Hepatocyte (in vitro differentiated cells): Measurements from ENCODE around the gene ARHGAP26. TPM values are rescaled to one million over a fixed set of nuclear protein-coding genes. Genes with fewer than 3 reads are reported as not detected.

Source experiments
- DNase-seq: peaks from one replicate; pipeline ENCODE4 v3.0.0-alpha.2; 2016; ENCODE audit warnings: low spot score
- H2AFZ ChIP-seq: fragments of 200-600 bp; sonication (generic); 2 replicates; pipeline ENCODE4 v1.6.0; 2016; ENCODE audit warnings: antibody characterized with exemption, mild to moderate bottlenecking
- H3K27ac ChIP-seq: fragments of 200-600 bp; sonication (generic); 2 replicates; pipeline ENCODE4 v1.5.1; 2016; ENCODE audit warnings: mild to moderate bottlenecking
- H3K27me3 ChIP-seq: fragments of 200-600 bp; sonication (generic); 2 replicates; pipeline ENCODE4 v1.6.1; 2016
- H3K36me3 ChIP-seq: fragments of 200-600 bp; sonication (generic); replicated peaks from 2 replicates; pipeline ENCODE4 v1.5.1; 2016; ENCODE audit warnings: low read depth; ENCODE audit not compliant: insufficient read depth
- H3K4me1 ChIP-seq: fragments of 200-600 bp; sonication (generic); 2 replicates; pipeline ENCODE4 v1.5.1; 2016; ENCODE audit warnings: mild to moderate bottlenecking, moderate library complexity; ENCODE audit not compliant: insufficient read depth
- H3K4me2 ChIP-seq: fragments of 200-600 bp; sonication (generic); 2 replicates; pipeline ENCODE4 v1.6.0; 2016
- H3K4me3 ChIP-seq: fragments of 200-600 bp; sonication (generic); 2 replicates; pipeline ENCODE4 v1.5.1; 2016; ENCODE audit warnings: mild to moderate bottlenecking
- H3K79me2 ChIP-seq: fragments of 200-600 bp; sonication (generic); 2 replicates; pipeline ENCODE4 v1.6.0; 2017; ENCODE audit warnings: mild to moderate bottlenecking
- H3K9me2 ChIP-seq: fragments of 200-600 bp; sonication (generic); replicated peaks from 2 replicates; pipeline ENCODE4 v1.6.0; 2017; ENCODE audit warnings: mild to moderate bottlenecking; ENCODE audit not compliant: insufficient read depth
- H3K9me3 ChIP-seq: fragments of 200-600 bp; sonication (generic); 2 replicates; pipeline ENCODE4 v1.5.1; 2016; ENCODE audit warnings: low read depth, mild to moderate bottlenecking
- H4K20me1 ChIP-seq: fragments of 200-600 bp; sonication (generic); 2 replicates; pipeline ENCODE4 v1.6.0; 2016; ENCODE audit warnings: mild to moderate bottlenecking; ENCODE audit not compliant: insufficient read depth, poor library complexity, severe bottlenecking
- EZH2 ChIP-seq: fragments of 200-600 bp; sonication (generic); IDR thresholded peaks from 2 replicates; pipeline ENCODE4 v1.6.1; 2016; ENCODE audit warnings: antibody characterized with exemption, mild to moderate bottlenecking, borderline replicate concordance
- EZH2phosphoT487 ChIP-seq: fragments of 200-600 bp; sonication (generic); IDR thresholded peaks from one replicate; pipeline ENCODE4 v1.6.1; 2018; ENCODE audit warnings: antibody characterized with exemption, mild to moderate bottlenecking, low read depth, moderate library complexity; ENCODE audit not compliant: unreplicated experiment, severe bottlenecking
- WGBS: methylation state at CpG from one replicate; pipeline ENCODE4 v1.1.6; 2016; ENCODE audit warnings: low lambda C conversion rate; ENCODE audit errors: missing lambda C conversion rate; 5-methylcytosine and 5-hydroxymethylcytosine counted together
- polyA plus RNA-seq: library from polyadenylated mRNA; unstranded; fragments of >200 nt; fragmentation: Nextera tagmentation; extraction: Ambion mirVana; gene quantifications from 2 replicates; pipeline ENCODE4 v1.2.1, GENCODE V29; 2016
- total RNA-seq: library from RNA; depleted of rRNA; stranded (reverse); fragments of >200 nt; gene quantifications from 2 replicates; pipeline ENCODE4 v1.2.3, GENCODE V29; 2014
- TF ChIP-seq, protein P1 (sequence below): fragments of 200-600 bp; sonication (generic); IDR thresholded peaks from 2 replicates; pipeline ENCODE4 v1.5.1; 2016; ENCODE audit warnings: antibody characterized with exemption, mild to moderate bottlenecking; ENCODE audit not compliant: poor library complexity

The ARHGAP26 gene
- total and polyA plus RNA-seq, 2 experiments from 2014 or later: 16.5 to 19.8 TPM

DNA sequence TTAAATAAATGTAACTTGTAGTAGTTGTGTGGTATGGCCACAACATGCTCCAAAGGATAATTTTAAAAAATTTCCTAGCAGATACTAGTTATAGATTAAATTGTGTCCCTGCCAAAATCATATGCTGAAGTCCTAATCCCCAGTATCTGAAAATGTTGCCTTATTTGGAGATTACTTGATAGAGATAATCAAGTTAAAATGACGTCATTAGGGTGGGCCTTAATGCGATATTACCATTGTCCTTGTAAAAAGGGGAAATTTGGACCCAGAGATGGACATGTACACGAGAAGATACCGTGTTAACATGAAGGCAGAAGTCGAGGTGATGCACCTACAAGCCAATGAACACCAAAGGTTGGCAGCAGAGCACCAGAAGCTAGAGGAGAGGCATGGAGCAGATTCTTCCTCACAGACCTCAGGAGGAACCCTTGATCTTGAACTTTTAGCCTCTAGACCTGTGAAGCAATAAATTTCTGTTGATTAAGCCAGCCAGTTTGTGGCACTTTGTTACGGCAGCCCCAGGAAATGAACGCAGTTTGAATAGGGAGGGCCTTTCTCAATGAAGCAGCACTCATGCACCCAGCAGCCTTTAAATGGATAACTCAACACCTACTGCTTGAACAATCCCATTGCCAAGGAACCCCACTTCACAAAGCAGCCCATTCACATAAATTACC is 148.9 kb downstream of the ARHGAP26 start:
- WGBS: 89% methylated on average over 7 of the region's 7 CpGs
- TF ChIP-seq EZH2 (no peak), EZH2phosphoT487 (no peak)
- TF ChIP-seq, protein P1, sequence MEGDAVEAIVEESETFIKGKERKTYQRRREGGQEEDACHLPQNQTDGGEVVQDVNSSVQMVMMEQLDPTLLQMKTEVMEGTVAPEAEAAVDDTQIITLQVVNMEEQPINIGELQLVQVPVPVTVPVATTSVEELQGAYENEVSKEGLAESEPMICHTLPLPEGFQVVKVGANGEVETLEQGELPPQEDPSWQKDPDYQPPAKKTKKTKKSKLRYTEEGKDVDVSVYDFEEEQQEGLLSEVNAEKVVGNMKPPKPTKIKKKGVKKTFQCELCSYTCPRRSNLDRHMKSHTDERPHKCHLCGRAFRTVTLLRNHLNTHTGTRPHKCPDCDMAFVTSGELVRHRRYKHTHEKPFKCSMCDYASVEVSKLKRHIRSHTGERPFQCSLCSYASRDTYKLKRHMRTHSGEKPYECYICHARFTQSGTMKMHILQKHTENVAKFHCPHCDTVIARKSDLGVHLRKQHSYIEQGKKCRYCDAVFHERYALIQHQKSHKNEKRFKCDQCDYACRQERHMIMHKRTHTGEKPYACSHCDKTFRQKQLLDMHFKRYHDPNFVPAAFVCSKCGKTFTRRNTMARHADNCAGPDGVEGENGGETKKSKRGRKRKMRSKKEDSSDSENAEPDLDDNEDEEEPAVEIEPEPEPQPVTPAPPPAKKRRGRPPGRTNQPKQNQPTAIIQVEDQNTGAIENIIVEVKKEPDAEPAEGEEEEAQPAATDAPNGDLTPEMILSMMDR: no peak
- H2AFZ ChIP-seq: no peak overlapping the region
- no peaks in the 10 kb centered on the region for H4K20me1 ChIP-seq
- H3K4me3 ChIP-seq: no peak overlapping the region
- no peaks in the 10 kb centered on the region for H3K27me3 ChIP-seq
- no peaks in the 10 kb centered on the region for H3K9me3 ChIP-seq
- no peaks in the 10 kb centered on the region for H3K4me1 ChIP-seq
- H3K9me2 ChIP-seq: no peaks in the 10 kb centered on the region
- no peaks in the 10 kb centered on the region for H3K36me3 ChIP-seq
- DNase-seq: no peak
- H3K79me2 ChIP-seq: no peaks in the 10 kb centered on the region
- no peak overlapping the region for H3K4me2 ChIP-seq
- H3K27ac ChIP-seq: no peak overlapping the region

DNA sequence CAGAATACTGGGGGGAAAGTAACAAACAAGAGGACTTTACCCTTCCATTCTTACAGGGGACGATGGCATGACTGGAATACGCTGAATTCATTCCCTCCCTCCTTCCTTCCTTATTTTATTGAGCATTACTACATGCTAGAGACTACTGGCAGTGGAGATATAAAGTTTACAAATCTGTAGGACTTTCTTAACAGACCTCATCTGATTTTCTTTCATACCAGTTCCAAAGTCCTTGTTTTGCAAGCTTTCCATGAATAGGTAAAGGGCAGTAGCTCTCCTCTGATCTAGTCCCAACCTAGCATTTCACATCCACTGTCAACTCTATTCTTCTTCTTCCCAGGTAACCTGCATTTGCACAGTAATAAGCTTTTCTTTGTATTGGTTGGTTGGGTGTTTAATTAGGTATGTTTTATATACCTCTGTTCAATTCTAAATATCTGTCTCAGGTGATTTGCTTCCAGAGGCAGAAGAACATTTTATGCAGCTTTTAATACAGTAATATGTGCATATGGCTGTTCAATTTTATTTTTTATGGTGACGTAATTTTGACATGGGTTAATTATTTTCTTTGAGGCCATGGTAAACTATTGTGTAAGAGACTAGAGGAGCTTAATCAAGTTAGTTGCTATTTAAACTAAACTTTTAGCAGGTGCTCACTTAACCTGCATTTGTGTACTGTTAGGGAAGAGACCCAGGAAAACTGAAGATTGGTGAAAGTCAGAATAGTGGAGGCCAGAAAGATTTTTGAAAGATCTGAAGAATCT is 150.9 kb downstream of the ARHGAP26 start:
- DNase-seq: no peak

DNA sequence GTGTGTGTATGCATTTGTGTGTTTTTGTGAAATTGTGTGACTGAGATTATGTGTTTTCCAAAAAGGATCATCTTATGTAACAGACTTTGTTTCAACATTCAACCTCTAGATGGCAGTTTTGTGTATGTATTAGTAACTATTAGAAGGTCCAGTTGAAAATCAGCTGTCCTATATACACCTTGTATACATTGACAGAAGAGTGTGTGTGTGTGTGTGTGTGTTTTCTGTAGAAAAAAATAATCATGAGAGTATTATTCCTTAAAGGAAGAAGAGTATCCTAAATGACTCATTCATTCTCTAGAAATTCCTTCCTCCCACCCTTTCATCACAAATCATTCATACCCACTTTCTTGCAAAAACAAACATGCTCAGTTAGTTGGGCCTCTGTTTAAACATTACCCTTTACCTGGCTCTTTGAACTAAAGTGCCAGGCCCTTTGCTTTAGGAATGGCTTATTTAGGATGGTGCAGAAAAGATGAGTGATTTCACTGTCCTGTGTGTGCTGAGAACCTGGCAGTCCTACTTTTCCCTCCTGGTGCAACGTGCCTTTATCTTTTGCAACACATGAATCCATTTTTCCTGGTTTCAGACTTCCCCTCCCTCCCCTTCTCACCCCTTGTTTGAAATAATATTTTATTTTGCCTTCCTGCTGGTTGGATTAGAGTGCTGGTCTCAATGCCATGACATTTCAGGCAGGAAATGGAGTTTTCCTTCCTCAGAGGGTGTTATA is 152.2 kb downstream of the ARHGAP26 start:
- Histone ChIP-seq H3K4me2 (no peak overlapping the region), H4K20me1 (no peaks in the 10 kb centered on the region), H2AFZ (no peak overlapping the region), H3K79me2 (no peaks in the 10 kb centered on the region), H3K4me3 (no peak overlapping the region), H3K27ac (no peak overlapping the region), H3K4me1 (no peaks in the 10 kb centered on the region), H3K9me3 (no peaks in the 10 kb centered on the region), H3K9me2 (no peaks in the 10 kb centered on the region), H3K36me3 (no peaks in the 10 kb centered on the region), H3K27me3 (no peaks in the 10 kb centered on the region)
- peak; percentile 65 for DNase-seq
- 55% methylated on average over 1 of the region's 1 CpG for WGBS
- TF ChIP-seq EZH2phosphoT487: no peak
- TF ChIP-seq, protein P1: peak; percentile 62

More for the DNA sequence above, 150.9 kb downstream of the ARHGAP26 start:
- H3K79me2 ChIP-seq: no peaks in the 10 kb centered on the region
- WGBS: 71% methylated on average over 3 of the region's 3 CpGs
- no peaks in the 10 kb centered on the region for H3K4me1 ChIP-seq
- H3K9me3 ChIP-seq: no peaks in the 10 kb centered on the region
- no peaks in the 10 kb centered on the region for H3K36me3 ChIP-seq
- H3K9me2 ChIP-seq: no peaks in the 10 kb centered on the region
- no peak overlapping the region for H3K4me2 ChIP-seq
- H3K4me3 ChIP-seq: no peak overlapping the region
- peak overlapping the region; percentile 11 for H3K27ac ChIP-seq
- no peak for TF ChIP-seq EZH2phosphoT487
- TF ChIP-seq, protein P1: no peak
- H4K20me1 ChIP-seq: no peaks in the 10 kb centered on the region
- H2AFZ ChIP-seq: no peak overlapping the region
- no peaks in the 10 kb centered on the region for H3K27me3 ChIP-seq
